ENCODE results near the gene TBC1D22A. TPM values are rescaled to one million over a fixed set of nuclear protein-coding genes. Genes with fewer than 3 reads are reported as not detected.
A peak's percentile ranks its signal among the peaks of the same experiment; 100 is the strongest.

TBC1D22A gene
- total and polyA plus RNA-seq, 9 of the 15 experiments (the other 6 are each of a cell fraction or from before 2014, with no cell fraction given), result 0.20 to 11.5 (median 5.2) TPM

GRCh38 chr22:46737976-46738646 is 24.3 kb upstream of the TBC1D22A start, which contains the start of gene CERK (continued):
- no peak for TF ChIP-seq CREB5 (CRISPR knock-in tag; IDR thresholded peaks at IDR 0.05)
- TF ChIP-seq MTA3 (IDR thresholded peaks at IDR 0.05; ENCODE audit: borderline replicate concordance), result no peak
- no peak for TF ChIP-seq SMAD1 (IDR thresholded peaks at IDR 0.05; ENCODE audit: low read depth, low read length, partially characterized antibody)
- no peak for TF ChIP-seq BMI1 (IDR thresholded peaks at IDR 0.05; ENCODE audit: low read length)
- no peak for TF ChIP-seq SETDB1 (IDR thresholded peaks at IDR 0.05; ENCODE audit: low read length)
- TF ChIP-seq NR2C2 (CRISPR knock-in tag; IDR thresholded peaks at IDR 0.05), result no peak
- TF ChIP-seq NR2C2 (tag; IDR thresholded peaks at IDR 0.05), result peak; percentile 55; the same call in 1 of the 2 replicates
- no peak for TF ChIP-seq ZNF436 (CRISPR knock-in tag; IDR thresholded peaks at IDR 0.05)
- no peak for TF ChIP-seq SIN3B (IDR thresholded peaks at IDR 0.05; ENCODE audit: low read depth)
- no peak for TF ChIP-seq HIVEP1 (CRISPR knock-in tag; IDR thresholded peaks at IDR 0.05)

- peak in 2 of 4 experiments; percentile 9 to 58 for DNase-seq (ENCODE audit: extremely low read depth in 1 of 4, low spot score in 3 of 4)
- CTCF ChIA-PET (ENCODE audit: low intra/inter-chr PET ratio), result no interaction called here
- H3K4me2 ChIP-seq (ENCODE audit: insufficient read depth, low read length), result peak overlapping the region; percentile 49; the same call in 1 of the 2 replicates
- ATAC-seq, result peak; percentile 13
- no peaks in the 10 kb centered on the region for H3K9me3 ChIP-seq (replicated peaks; ENCODE audit: control insufficient read depth, insufficient read depth, low read depth, low read length)
- no peaks in the 10 kb centered on the region for H3K27me3 ChIP-seq (ENCODE audit: control insufficient read depth in 2 of 2, insufficient read depth in 2 of 2, low read length in 2 of 2)
- H3K4me3 ChIP-seq, result peak overlapping the region; percentile 72
- peaks cover 5 to 35% of the 10 kb centered on the region in 2 experiments; a peak in 4 of 5 replicates for H3K4me1 ChIP-seq (replicated peaks in 1 of 2; ENCODE audit: control insufficient read depth in 2 of 2, insufficient read depth in 2 of 2, low read length in 2 of 2)
- no peaks in the 10 kb centered on the region for H4K20me1 ChIP-seq (replicated peaks; ENCODE audit: control insufficient read depth, insufficient read depth, low read length)
- no TSS peak for BruUV-seq (replicated peaks)
- H3K27ac ChIP-seq (ENCODE audit: extremely low read depth, low read depth, low read length), result no peak overlapping the region
- intact Hi-C loops (cut with micrococcal nuclease) (no loop called here), in situ Hi-C loops (cut with MboI) (no loop called here)
- peak overlapping the region in 1 of 2 experiments; percentile 81; a peak in 2 of 4 replicates for H3K9ac ChIP-seq (ENCODE audit: insufficient read depth in 1 of 2, low read depth in 2 of 2, low read length in 2 of 2)
- POLR2A ChIA-PET, result interaction anchor here (0.9 kb wide), 1 partner anchor 24 kb away, joined by 3 read pairs; the partner anchor contains the start of gene TBC1D22A
- peak overlapping the region; percentile 62; the same call in 1 of the 2 replicates for H2AFZ ChIP-seq (ENCODE audit: low read depth, low read length)
- 34% methylated on average over 6 of the region's 20 CpGs for WGBS (ENCODE audit: insufficient coverage, low coverage, missing lambda C conversion rate)
- TF ChIP-seq ZFP36 (IDR thresholded peaks at IDR 0.05; ENCODE audit: low read depth, low read length, partially characterized antibody) (peak; percentile 22), ZNF280A (IDR thresholded peaks at IDR 0.05; ENCODE audit: low read depth, partially characterized antibody) (no peak)
- FAIRE-seq, result no peak
- H3K79me2 ChIP-seq (ENCODE audit: control insufficient read depth, insufficient read depth, low read length), result peaks cover 29% of the 10 kb centered on the region
- no peaks in the 10 kb centered on the region; the same call in 2 of the 3 replicates for H3K36me3 ChIP-seq (ENCODE audit: control insufficient read depth, insufficient read depth, low read length)
- H3K9me1 ChIP-seq (ENCODE audit: control insufficient read depth, insufficient read depth, low read length), result no peaks in the 10 kb centered on the region
Measured at GRCh38 chr22:46738647-46739093, 23.8 kb upstream of the TBC1D22A start.

Data from K562 (cell line).